ENCODE results near the gene BAIAP2. TPM values are rescaled to one million over a fixed set of nuclear protein-coding genes. Genes with fewer than 3 reads are reported as not detected.

The BAIAP2 gene
- total and polyA plus RNA-seq, 2 of the 13 experiments (the other 11 are each of a cell fraction or from before 2014, with no cell fraction given): 22.5 to 24.0 TPM

DNA sequence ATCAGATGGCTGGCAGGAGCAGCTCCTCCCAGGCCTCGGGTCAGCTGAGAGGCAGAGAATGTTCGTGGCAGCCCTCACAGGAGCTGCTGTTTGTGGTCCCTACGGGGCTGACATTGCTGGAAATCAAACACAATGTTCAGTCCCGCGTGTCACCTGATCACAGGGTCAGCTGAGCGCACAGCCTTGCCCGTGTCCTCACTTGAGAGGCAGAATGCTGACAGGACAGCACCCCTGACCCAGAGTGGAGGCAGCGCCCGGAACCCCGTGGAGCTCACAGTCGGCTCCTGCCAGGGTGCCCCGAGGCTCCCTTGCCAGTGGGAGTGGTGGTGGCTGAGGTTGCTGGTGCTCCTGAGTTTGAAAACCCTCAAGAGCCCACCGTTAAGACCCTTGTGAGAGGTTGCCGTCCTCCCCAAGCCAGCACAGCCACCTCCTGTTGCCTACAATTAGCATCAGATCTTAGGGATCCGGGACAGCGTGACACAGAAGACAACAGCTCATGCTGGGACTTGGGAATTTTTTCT lies 47.0 kb upstream of the BAIAP2 start (continued):
- TF ChIP-seq ZNF572 (CRISPR knock-in tag; IDR thresholded peaks at IDR 0.05): no peak
- TF ChIP-seq, protein P1, sequence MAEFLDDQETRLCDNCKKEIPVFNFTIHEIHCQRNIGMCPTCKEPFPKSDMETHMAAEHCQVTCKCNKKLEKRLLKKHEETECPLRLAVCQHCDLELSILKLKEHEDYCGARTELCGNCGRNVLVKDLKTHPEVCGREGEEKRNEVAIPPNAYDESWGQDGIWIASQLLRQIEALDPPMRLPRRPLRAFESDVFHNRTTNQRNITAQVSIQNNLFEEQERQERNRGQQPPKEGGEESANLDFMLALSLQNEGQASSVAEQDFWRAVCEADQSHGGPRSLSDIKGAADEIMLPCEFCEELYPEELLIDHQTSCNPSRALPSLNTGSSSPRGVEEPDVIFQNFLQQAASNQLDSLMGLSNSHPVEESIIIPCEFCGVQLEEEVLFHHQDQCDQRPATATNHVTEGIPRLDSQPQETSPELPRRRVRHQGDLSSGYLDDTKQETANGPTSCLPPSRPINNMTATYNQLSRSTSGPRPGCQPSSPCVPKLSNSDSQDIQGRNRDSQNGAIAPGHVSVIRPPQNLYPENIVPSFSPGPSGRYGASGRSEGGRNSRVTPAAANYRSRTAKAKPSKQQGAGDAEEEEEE (CRISPR knock-in tag; IDR thresholded peaks at IDR 0.05; ENCODE audit: borderline replicate concordance): no peak; the same call in 1 of the 2 replicates
- 0 out of 4 replicates have a peak, but pooled peaks have one; percentile 4 to 12 for TF ChIP-seq MAFK (conservative IDR thresholded peaks at IDR 0.05 in 1 of 2, IDR thresholded peaks at IDR 0.05 in 1 of 2; ENCODE audit: low read length in 2 of 2)
- TF ChIP-seq REL (CRISPR knock-in tag; conservative IDR thresholded peaks at IDR 0.05): no peak
- TF ChIP-seq, protein P2, sequence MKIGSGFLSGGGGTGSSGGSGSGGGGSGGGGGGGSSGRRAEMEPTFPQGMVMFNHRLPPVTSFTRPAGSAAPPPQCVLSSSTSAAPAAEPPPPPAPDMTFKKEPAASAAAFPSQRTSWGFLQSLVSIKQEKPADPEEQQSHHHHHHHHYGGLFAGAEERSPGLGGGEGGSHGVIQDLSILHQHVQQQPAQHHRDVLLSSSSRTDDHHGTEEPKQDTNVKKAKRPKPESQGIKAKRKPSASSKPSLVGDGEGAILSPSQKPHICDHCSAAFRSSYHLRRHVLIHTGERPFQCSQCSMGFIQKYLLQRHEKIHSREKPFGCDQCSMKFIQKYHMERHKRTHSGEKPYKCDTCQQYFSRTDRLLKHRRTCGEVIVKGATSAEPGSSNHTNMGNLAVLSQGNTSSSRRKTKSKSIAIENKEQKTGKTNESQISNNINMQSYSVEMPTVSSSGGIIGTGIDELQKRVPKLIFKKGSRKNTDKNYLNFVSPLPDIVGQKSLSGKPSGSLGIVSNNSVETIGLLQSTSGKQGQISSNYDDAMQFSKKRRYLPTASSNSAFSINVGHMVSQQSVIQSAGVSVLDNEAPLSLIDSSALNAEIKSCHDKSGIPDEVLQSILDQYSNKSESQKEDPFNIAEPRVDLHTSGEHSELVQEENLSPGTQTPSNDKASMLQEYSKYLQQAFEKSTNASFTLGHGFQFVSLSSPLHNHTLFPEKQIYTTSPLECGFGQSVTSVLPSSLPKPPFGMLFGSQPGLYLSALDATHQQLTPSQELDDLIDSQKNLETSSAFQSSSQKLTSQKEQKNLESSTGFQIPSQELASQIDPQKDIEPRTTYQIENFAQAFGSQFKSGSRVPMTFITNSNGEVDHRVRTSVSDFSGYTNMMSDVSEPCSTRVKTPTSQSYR (CRISPR knock-in tag; IDR thresholded peaks at IDR 0.05; ENCODE audit: borderline replicate concordance): no peak
- TF ChIP-seq, protein P3, sequence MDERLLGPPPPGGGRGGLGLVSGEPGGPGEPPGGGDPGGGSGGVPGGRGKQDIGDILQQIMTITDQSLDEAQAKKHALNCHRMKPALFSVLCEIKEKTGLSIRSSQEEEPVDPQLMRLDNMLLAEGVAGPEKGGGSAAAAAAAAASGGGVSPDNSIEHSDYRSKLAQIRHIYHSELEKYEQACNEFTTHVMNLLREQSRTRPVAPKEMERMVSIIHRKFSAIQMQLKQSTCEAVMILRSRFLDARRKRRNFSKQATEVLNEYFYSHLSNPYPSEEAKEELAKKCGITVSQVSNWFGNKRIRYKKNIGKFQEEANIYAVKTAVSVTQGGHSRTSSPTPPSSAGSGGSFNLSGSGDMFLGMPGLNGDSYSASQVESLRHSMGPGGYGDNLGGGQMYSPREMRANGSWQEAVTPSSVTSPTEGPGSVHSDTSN (CRISPR knock-in tag; IDR thresholded peaks at IDR 0.05): no peak
- no peak for TF ChIP-seq ZNF354B (CRISPR knock-in tag; IDR thresholded peaks at IDR 0.05)
- no peak for TF ChIP-seq ZEB1 (IDR thresholded peaks at IDR 0.05; ENCODE audit: insufficient replicate concordance, low read depth)
- no peak for TF ChIP-seq ZNF317 (CRISPR knock-in tag; IDR thresholded peaks at IDR 0.05)
- peak; percentile 73 for TF ChIP-seq SAP130 (CRISPR knock-in tag; IDR thresholded peaks at IDR 0.05; ENCODE audit: low read depth)
- TF ChIP-seq, protein P4, sequence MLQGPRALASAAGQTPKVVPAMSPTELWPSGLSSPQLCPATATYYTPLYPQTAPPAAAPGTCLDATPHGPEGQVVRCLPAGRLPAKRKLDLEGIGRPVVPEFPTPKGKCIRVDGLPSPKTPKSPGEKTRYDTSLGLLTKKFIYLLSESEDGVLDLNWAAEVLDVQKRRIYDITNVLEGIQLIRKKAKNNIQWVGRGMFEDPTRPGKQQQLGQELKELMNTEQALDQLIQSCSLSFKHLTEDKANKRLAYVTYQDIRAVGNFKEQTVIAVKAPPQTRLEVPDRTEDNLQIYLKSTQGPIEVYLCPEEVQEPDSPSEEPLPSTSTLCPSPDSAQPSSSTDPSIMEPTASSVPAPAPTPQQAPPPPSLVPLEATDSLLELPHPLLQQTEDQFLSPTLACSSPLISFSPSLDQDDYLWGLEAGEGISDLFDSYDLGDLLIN (CRISPR knock-in tag; IDR thresholded peaks at IDR 0.05; ENCODE audit: borderline replicate concordance): no peak
- TF ChIP-seq, protein P5, sequence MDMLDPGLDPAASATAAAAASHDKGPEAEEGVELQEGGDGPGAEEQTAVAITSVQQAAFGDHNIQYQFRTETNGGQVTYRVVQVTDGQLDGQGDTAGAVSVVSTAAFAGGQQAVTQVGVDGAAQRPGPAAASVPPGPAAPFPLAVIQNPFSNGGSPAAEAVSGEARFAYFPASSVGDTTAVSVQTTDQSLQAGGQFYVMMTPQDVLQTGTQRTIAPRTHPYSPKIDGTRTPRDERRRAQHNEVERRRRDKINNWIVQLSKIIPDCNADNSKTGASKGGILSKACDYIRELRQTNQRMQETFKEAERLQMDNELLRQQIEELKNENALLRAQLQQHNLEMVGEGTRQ (IDR thresholded peaks at IDR 0.05; ENCODE audit: low read depth, low read length): peak; percentile 88
- TF ChIP-seq, protein P5 (CRISPR knock-in tag; IDR thresholded peaks at IDR 0.05; ENCODE audit: borderline replicate concordance): peak; percentile 77; the same call in 1 of the 2 replicates
- TF ChIP-seq, protein P6, sequence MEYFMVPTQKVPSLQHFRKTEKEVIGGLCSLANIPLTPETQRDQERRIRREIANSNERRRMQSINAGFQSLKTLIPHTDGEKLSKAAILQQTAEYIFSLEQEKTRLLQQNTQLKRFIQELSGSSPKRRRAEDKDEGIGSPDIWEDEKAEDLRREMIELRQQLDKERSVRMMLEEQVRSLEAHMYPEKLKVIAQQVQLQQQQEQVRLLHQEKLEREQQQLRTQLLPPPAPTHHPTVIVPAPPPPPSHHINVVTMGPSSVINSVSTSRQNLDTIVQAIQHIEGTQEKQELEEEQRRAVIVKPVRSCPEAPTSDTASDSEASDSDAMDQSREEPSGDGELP (IDR thresholded peaks at IDR 0.05; ENCODE audit: borderline replicate concordance, low read depth): peak; percentile 75; the same call in 1 of the 2 replicates
- no peak for TF ChIP-seq ZNF33B (CRISPR knock-in tag; IDR thresholded peaks at IDR 0.05)
- TF ChIP-seq, protein P7, sequence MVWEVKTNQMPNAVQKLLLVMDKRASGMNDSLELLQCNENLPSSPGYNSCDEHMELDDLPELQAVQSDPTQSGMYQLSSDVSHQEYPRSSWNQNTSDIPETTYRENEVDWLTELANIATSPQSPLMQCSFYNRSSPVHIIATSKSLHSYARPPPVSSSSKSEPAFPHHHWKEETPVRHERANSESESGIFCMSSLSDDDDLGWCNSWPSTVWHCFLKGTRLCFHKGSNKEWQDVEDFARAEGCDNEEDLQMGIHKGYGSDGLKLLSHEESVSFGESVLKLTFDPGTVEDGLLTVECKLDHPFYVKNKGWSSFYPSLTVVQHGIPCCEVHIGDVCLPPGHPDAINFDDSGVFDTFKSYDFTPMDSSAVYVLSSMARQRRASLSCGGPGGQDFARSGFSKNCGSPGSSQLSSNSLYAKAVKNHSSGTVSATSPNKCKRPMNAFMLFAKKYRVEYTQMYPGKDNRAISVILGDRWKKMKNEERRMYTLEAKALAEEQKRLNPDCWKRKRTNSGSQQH (CRISPR knock-in tag; IDR thresholded peaks at IDR 0.05; ENCODE audit: low read depth): no peak
- no peak for TF ChIP-seq NR2F1 (CRISPR knock-in tag; IDR thresholded peaks at IDR 0.05)
